Testis (tissue), 2 donors: ENCODE data around the gene GREB1.

Source experiments
- CTCF ChIP-seq, 3 experiments: fragments of 450-650 bp in 2 of 3; fragments of 200-600 bp in 1 of 3; sonication (generic) in 1 of 3; IDR thresholded peaks; one replicate each; pipeline ENCODE4 v1.5.1; 2016 to 2019; ENCODE audit warnings: antibody characterized with exemption in 3 of 3, mild to moderate bottlenecking in 2 of 3, moderate library complexity in 1 of 3
- POLR2A ChIP-seq: fragments of 450-650 bp; IDR thresholded peaks from one replicate; pipeline ENCODE4 v1.6.1; 2017; ENCODE audit warnings: antibody characterized with exemption, mild to moderate bottlenecking, moderate library complexity

- no peak for TF ChIP-seq CTCF (IDR thresholded peaks at IDR 0.05)
- TF ChIP-seq POLR2A = no peak
These were observed 55.6 kb downstream of the GREB1 start for GRCh38 chr2:11589316-11589940.
